Measurements from ENCODE around the gene HHAT. TPM values are rescaled to one million over a fixed set of nuclear protein-coding genes. Genes with fewer than 3 reads are reported as not detected.

HHAT gene
- polyA plus RNA-seq, 1 experiment = 4.8 TPM

GRCh38 chr1:210624722-210625121 is 296.0 kb downstream of the HHAT start:
- Histone ChIP-seq H3K27ac (ENCODE audit: low read depth, low read length) (no peak overlapping the region), H3K9me3 (ENCODE audit: control insufficient read depth, insufficient read depth, low read length) (no peaks in the 10 kb centered on the region), H3K27me3 (ENCODE audit: control insufficient read depth, insufficient read depth, low read length) (no peaks in the 10 kb centered on the region), H3K4me3 (ENCODE audit: low read depth, low read length) (no peak overlapping the region)
- TF ChIP-seq, protein P1, sequence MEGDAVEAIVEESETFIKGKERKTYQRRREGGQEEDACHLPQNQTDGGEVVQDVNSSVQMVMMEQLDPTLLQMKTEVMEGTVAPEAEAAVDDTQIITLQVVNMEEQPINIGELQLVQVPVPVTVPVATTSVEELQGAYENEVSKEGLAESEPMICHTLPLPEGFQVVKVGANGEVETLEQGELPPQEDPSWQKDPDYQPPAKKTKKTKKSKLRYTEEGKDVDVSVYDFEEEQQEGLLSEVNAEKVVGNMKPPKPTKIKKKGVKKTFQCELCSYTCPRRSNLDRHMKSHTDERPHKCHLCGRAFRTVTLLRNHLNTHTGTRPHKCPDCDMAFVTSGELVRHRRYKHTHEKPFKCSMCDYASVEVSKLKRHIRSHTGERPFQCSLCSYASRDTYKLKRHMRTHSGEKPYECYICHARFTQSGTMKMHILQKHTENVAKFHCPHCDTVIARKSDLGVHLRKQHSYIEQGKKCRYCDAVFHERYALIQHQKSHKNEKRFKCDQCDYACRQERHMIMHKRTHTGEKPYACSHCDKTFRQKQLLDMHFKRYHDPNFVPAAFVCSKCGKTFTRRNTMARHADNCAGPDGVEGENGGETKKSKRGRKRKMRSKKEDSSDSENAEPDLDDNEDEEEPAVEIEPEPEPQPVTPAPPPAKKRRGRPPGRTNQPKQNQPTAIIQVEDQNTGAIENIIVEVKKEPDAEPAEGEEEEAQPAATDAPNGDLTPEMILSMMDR (IDR thresholded peaks at IDR 0.05; ENCODE audit: low read depth, low read length) = no peak
- ChIA-PET CTCF (no interaction called here), POLR2A (no interaction called here)
- no peak for DNase-seq (ENCODE audit: low read depth, low spot score)

DNA sequence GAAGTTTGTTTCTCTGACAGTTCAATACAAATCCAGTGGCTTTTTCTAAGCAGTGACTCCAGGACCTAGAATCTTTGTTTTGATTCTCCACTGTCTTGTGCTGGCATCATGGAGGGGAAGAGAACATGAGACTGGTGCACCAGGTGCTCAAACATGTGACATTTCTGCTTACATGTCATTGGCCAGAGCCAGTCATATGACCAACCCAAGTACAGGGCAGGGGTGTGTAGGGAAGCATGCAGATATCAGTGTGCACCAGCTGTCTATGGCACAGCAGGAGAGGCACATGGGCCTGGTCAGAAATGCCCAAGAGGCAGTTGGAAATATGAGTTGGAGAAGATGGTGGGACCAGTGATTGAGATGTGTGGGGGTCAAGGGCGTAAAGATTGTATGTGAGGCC is 297.0 kb downstream of the HHAT start:
- CTCF ChIA-PET = interaction anchor here (0.6 kb wide), 1 partner anchor 22 kb away, joined by 3 read pairs; no protein-coding TSS in a partner anchor
- TF ChIP-seq, protein P1 (IDR thresholded peaks at IDR 0.05; ENCODE audit: low read depth, low read length) = no peak
- H3K9me3 ChIP-seq (ENCODE audit: control insufficient read depth, insufficient read depth, low read length) = no peaks in the 10 kb centered on the region

DNA sequence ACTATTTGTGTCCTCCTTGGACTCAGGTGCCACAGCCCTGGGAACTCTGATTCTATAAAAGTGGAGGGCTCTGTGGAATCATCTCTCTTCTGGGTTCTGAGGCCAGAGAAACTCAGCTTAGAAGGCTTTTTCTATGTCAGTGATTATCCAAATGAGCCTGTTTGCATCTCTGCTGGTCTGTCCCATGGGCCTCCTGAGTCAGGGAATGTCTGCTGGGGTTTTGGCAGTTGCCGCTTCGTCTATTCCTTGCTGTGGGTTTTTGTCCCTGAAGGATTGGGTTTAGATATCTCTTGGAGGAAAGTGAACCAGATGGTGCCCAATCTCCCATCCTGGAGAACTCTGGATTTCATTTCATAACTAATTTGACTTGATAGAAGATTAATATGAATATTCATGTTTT is 297.6 kb downstream of the HHAT start:
- ChIA-PET POLR2A (no interaction called here), CTCF (no interaction called here)
- no peak for DNase-seq (ENCODE audit: low read depth, low spot score)
- Histone ChIP-seq H3K27me3 (ENCODE audit: control insufficient read depth, insufficient read depth, low read length) (no peaks in the 10 kb centered on the region), H3K4me3 (ENCODE audit: low read depth, low read length) (no peak overlapping the region), H3K9me3 (ENCODE audit: control insufficient read depth, insufficient read depth, low read length) (no peaks in the 10 kb centered on the region), H3K27ac (ENCODE audit: low read depth, low read length) (no peak overlapping the region)
- TF ChIP-seq, protein P1 (IDR thresholded peaks at IDR 0.05; ENCODE audit: low read depth, low read length) = no peak

More for the DNA sequence above, 297.0 kb downstream of the HHAT start:
- DNase-seq (ENCODE audit: low read depth, low spot score) = no peak
- POLR2A ChIA-PET = no interaction called here
- H3K27me3 ChIP-seq (ENCODE audit: control insufficient read depth, insufficient read depth, low read length) = no peaks in the 10 kb centered on the region
- no peak overlapping the region for H3K27ac ChIP-seq (ENCODE audit: low read depth, low read length)
- no peak overlapping the region for H3K4me3 ChIP-seq (ENCODE audit: low read depth, low read length)

DNA sequence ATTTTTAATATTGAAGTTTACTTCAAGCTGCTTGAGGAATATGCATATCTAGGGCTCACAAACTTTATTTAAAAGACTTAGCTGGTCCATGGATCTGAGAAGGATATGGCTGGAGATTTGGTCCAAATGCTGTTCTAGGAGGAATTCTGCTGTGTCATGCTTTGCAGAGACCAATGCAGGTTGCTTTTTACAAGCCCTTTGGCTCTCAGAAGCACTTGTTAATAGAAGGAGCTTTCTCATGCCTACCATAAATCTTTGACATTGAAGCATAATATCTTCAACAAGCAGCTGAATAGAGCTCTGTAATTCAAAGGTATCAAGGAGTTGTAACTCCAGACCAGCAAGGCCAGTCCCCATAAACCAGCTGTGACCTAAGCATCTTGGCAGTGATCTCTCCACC is 299.1 kb downstream of the HHAT start:
- TF ChIP-seq, protein P1 (IDR thresholded peaks at IDR 0.05; ENCODE audit: low read depth, low read length) = no peak
- Histone ChIP-seq H3K27ac (ENCODE audit: low read depth, low read length) (no peak overlapping the region), H3K9me3 (ENCODE audit: control insufficient read depth, insufficient read depth, low read length) (no peaks in the 10 kb centered on the region), H3K4me3 (ENCODE audit: low read depth, low read length) (no peak overlapping the region), H3K27me3 (ENCODE audit: control insufficient read depth, insufficient read depth, low read length) (no peaks in the 10 kb centered on the region)
- DNase-seq (ENCODE audit: low read depth, low spot score) = no peak
- POLR2A ChIA-PET = no interaction called here
- CTCF ChIA-PET = interaction anchor here (1.4 kb wide), 1 partner anchor 508 kb away, joined by 3 read pairs; no protein-coding TSS in a partner anchor

DNA sequence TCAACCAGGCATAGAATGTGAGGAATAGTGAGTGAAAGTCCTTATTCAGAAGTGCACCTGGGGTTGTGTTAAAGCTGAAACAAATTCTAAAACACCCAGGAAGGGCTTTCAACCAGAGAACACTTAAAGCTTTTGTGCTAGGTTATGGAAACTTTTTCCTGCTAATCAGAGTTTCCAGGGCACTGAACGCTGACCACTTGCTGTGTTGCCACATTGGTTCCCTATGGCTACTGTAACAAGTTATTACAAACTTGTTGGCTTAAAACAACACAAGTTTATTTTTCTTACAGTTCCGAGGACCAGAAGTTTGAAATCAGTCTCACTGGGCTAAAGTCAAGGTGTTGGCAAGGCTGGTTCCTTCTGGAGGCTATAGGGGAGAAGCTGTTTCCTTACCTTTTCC is 300.6 kb downstream of the HHAT start:
- no peak overlapping the region for H3K27ac ChIP-seq (ENCODE audit: low read depth, low read length)
- H3K27me3 ChIP-seq (ENCODE audit: control insufficient read depth, insufficient read depth, low read length) = no peaks in the 10 kb centered on the region
- ChIA-PET POLR2A (no interaction called here), CTCF (interaction anchor here (1.4 kb wide), 1 partner anchor 506 kb away, joined by 3 read pairs; no protein-coding TSS in a partner anchor)
- no peak for DNase-seq (ENCODE audit: low read depth, low spot score)
- H3K9me3 ChIP-seq (ENCODE audit: control insufficient read depth, insufficient read depth, low read length) = no peaks in the 10 kb centered on the region
- no peak overlapping the region for H3K4me3 ChIP-seq (ENCODE audit: low read depth, low read length)
- TF ChIP-seq, protein P1 (IDR thresholded peaks at IDR 0.05; ENCODE audit: low read depth, low read length) = no peak
